SK-N-SH (cell line): ENCODE results near the gene CHEK1. TPM values are rescaled to one million over a fixed set of nuclear protein-coding genes. Genes with fewer than 3 reads are reported as not detected.

Source experiments
- CTCF ChIA-PET: fragments of 300-600, 350-600 bp; formaldehyde crosslinking; extraction: SDS; loops from one replicate; lab custom pipeline; 2021; lab: Yijun Ruan, JAX
- POLR2A ChIA-PET: fragments of 350-600 bp; sonication (Branson Sonifier 250); formaldehyde crosslinking; extraction: SDS; loops from one replicate; lab custom pipeline; 2020; ENCODE audit warnings: antibody characterized with exemption, inconsistent platforms; lab: Yijun Ruan, JAX
- DNase-seq: peaks from one replicate; pipeline ENCODE4 v3.0.0; 2012
- H2AFZ ChIP-seq: fragments of 200-600 bp; sonication (generic); 2 replicates; pipeline ENCODE4 v1.8.1; 2016; ENCODE audit warnings: antibody characterized with exemption, mild to moderate bottlenecking, low read depth
- H3F3A ChIP-seq: fragments of 200-600 bp; sonication (generic); replicated peaks from 2 replicates; pipeline ENCODE3; 2016; ENCODE audit warnings: antibody characterized with exemption, mild to moderate bottlenecking; ENCODE audit not compliant: insufficient read depth
- H3K27ac ChIP-seq, 2 experiments: fragments of 200-500 bp in 1 of 2; fragments of 200-600 bp in 1 of 2; sonication (Bioruptor generic) in 1 of 2; sonication (generic), shearing (Covaris generic) in 1 of 2; 2 replicates each; pipeline versions ENCODE4 v1.5.1 to v1.6.1; 2014 to 2016; ENCODE audit warnings: low read depth in 2 of 2, inconsistent platforms in 1 of 2, low read length in 1 of 2, mild to moderate bottlenecking in 1 of 2, mixed read lengths in 1 of 2
- H3K27me3 ChIP-seq: fragments of 200-600 bp; sonication (generic), shearing (Covaris generic); 2 replicates; pipeline ENCODE4 v1.6.1; 2016; ENCODE audit warnings: mixed run types; ENCODE audit not compliant: insufficient read depth
- H3K36me3 ChIP-seq, 2 experiments: fragments of 200-500 bp in 1 of 2; fragments of 200-600 bp in 1 of 2; sonication (Bioruptor generic) in 1 of 2; sonication (generic) in 1 of 2; replicated peaks in 1 of 2; 2 replicates each; pipeline versions ENCODE3 to v1.5.1; 2014 to 2016; ENCODE audit warnings: low read length in 1 of 2, mild to moderate bottlenecking in 1 of 2; ENCODE audit not compliant: insufficient read depth in 2 of 2, control insufficient read depth in 1 of 2
- H3K4me1 ChIP-seq, 2 experiments: fragments of 200-500 bp in 1 of 2; fragments of 200-600 bp in 1 of 2; sonication (Bioruptor generic) in 1 of 2; sonication (generic), shearing (Covaris generic) in 1 of 2; 2 replicates each; pipeline versions ENCODE4 v1.5.1 to v1.6.1; 2014 to 2016; ENCODE audit warnings: low read depth in 1 of 2, low read length in 1 of 2, mixed run types in 1 of 2; ENCODE audit not compliant: insufficient read depth in 2 of 2, control insufficient read depth in 1 of 2
- H3K4me2 ChIP-seq: fragments of 200-600 bp; sonication (generic), shearing (Covaris generic); 2 replicates; pipeline ENCODE4 v1.6.1; 2017; ENCODE audit warnings: mixed run types
- H3K4me3 ChIP-seq, 2 experiments: fragments of 200-500 bp in 1 of 2; fragments of 200-600 bp in 1 of 2; sonication (Bioruptor generic) in 1 of 2; sonication (generic), shearing (Covaris generic) in 1 of 2; 2 replicates each; pipeline versions ENCODE4 v1.5.1 to v1.8.1; 2014 to 2016; ENCODE audit warnings: low read depth in 2 of 2, inconsistent platforms in 1 of 2, low read length in 1 of 2, mild to moderate bottlenecking in 1 of 2, mixed read lengths in 1 of 2, moderate library complexity in 1 of 2
- H3K79me2 ChIP-seq: fragments of 200-600 bp; sonication (generic); 2 replicates; pipeline ENCODE4 v1.8.1; 2017; ENCODE audit warnings: mild to moderate bottlenecking; ENCODE audit not compliant: insufficient read depth
- H3K9ac ChIP-seq: fragments of 200-600 bp; sonication (generic); 2 replicates; pipeline ENCODE4 v1.6.1; 2017; ENCODE audit warnings: mixed run types
- H3K9me2 ChIP-seq: fragments of 200-600 bp; sonication (generic); 2 replicates; pipeline ENCODE4 v1.6.1; 2017; ENCODE audit warnings: mixed run types
- H3K9me3 ChIP-seq: fragments of 200-600 bp; sonication (generic); 2 replicates; pipeline ENCODE4 v1.6.1; 2017; ENCODE audit warnings: mixed run types, mild to moderate bottlenecking, moderate library complexity
- H4K20me1 ChIP-seq: fragments of 200-600 bp; sonication (generic); 2 replicates; pipeline ENCODE4 v1.6.1; 2017; ENCODE audit warnings: mild to moderate bottlenecking, mixed run types; ENCODE audit not compliant: insufficient read depth
- CTCF ChIP-seq: fragments of 200-600 bp; sonication (generic); IDR thresholded peaks from 2 replicates; pipeline ENCODE4 v1.6.1; 2017; ENCODE audit warnings: antibody characterized with exemption, mild to moderate bottlenecking, moderate library complexity
- ELF1 ChIP-seq: IDR thresholded peaks from 2 replicates; pipeline ENCODE4 v1.4.0; 2012
- GABPA ChIP-seq: IDR thresholded peaks from 2 replicates; pipeline ENCODE4 v1.4.0; 2012; ENCODE audit warnings: low read depth, mild to moderate bottlenecking
- NRF1 ChIP-seq: IDR thresholded peaks from 2 replicates; pipeline ENCODE4 v1.6.1; 2012; ENCODE audit warnings: low read depth, mild to moderate bottlenecking, low read length
- POLR2AphosphoS5 ChIP-seq: IDR thresholded peaks from 2 replicates; pipeline ENCODE4 v1.6.1; 2012; ENCODE audit warnings: low read depth, low read length
- REST ChIP-seq: IDR thresholded peaks from 2 replicates; pipeline ENCODE4 v1.6.1; 2012; ENCODE audit warnings: mild to moderate bottlenecking, low read depth, low read length, moderate library complexity
- RFX5 ChIP-seq: IDR thresholded peaks from 2 replicates; pipeline ENCODE4 v1.6.1; 2012; ENCODE audit warnings: mild to moderate bottlenecking, improper control_type of control experiment, low read length
- SIN3A ChIP-seq: IDR thresholded peaks from 2 replicates; pipeline ENCODE4 v1.6.1; 2012; ENCODE audit warnings: low read depth, mild to moderate bottlenecking, low read length, moderate library complexity, borderline replicate concordance
- TAF1 ChIP-seq: IDR thresholded peaks from 2 replicates; pipeline ENCODE4 v1.6.1; 2012; ENCODE audit warnings: low read depth, mild to moderate bottlenecking, low read length, moderate library complexity, borderline replicate concordance
- YY1 ChIP-seq: IDR thresholded peaks from 2 replicates; pipeline ENCODE4 v1.4.0; 2012; ENCODE audit warnings: low read depth, mild to moderate bottlenecking
- ZBTB33 ChIP-seq: IDR thresholded peaks from 2 replicates; pipeline ENCODE4 v1.4.0; 2012; ENCODE audit warnings: low read depth, borderline replicate concordance
- WGBS: methylation state at CpG from one replicate; pipeline ENCODE4 v1.1.6; 2017; ENCODE audit warnings: low lambda C conversion rate; 5-methylcytosine and 5-hydroxymethylcytosine counted together
- polyA plus RNA-seq, 3 experiments: library from polyadenylated mRNA; depleted of rRNA; stranded (reverse); fragments of >200 nt; gene quantifications; 2 replicates each; pipeline ENCODE4 v1.2.3, GENCODE V29; 2012

Gene CHEK1
- polyA plus RNA-seq, 1 of the 3 experiments (the other 2 are of a cell fraction): 12.1 TPM

GRCh38 chr11:125593114-125593820 lies 31.7 kb upstream of the CHEK1 start:
- H3K36me3 ChIP-seq: peaks cover 14 to 32% of the 10 kb centered on the region in 2 experiments
- POLR2A ChIA-PET: interaction anchor here (1.0 to 1.7 kb wide), 6 partner anchors 24 to 793 kb away, joined by 4 to 13 read pairs (median 6); partner anchors contain the start of genes CHEK1, EI24, HYLS1 and MSANTD2
- no peak for DNase-seq
- H3K9me3 ChIP-seq: no peaks in the 10 kb centered on the region
- peaks cover 2 to 13% of the 10 kb centered on the region in 2 experiments for H3K4me1 ChIP-seq
- peak overlapping the region; percentile 79 for H2AFZ ChIP-seq
- H3F3A ChIP-seq: peaks cover 11% of the 10 kb centered on the region
- WGBS: under 1% methylated on average over 18 of the region's 18 CpGs
- peak overlapping the region; percentile 91 for H3K9ac ChIP-seq
- no peaks in the 10 kb centered on the region; the same call in none of the 2 replicates for H4K20me1 ChIP-seq
- CTCF ChIA-PET: interaction anchor here (0.7 to 1.2 kb wide), 4 partner anchors 16 to 741 kb away, joined by 3 to 4 read pairs (median 3); partner anchors contain the start of gene HYLS1
- no peaks in the 10 kb centered on the region for H3K9me2 ChIP-seq
- no peaks in the 10 kb centered on the region for H3K27me3 ChIP-seq
- H3K4me2 ChIP-seq: peak overlapping the region; percentile 83
- H3K4me3 ChIP-seq: peak overlapping the region; percentile 59 to 98
- TF ChIP-seq ELF1: no peak
- 0 out of 2 replicates have a peak, but pooled peaks have one; percentile 14 for TF ChIP-seq SIN3A
- TF ChIP-seq, all 33 proteins: peak for 1
- peaks cover 69% of the 10 kb centered on the region for H3K79me2 ChIP-seq
- peak overlapping the region; percentile 68 to 85 for H3K27ac ChIP-seq

GRCh38 chr11:125594958-125595357 lies 30.0 kb upstream of the CHEK1 start:
- Histone ChIP-seq H3F3A (peaks cover 4% of the 10 kb centered on the region), H3K36me3 (peaks cover 19 to 38% of the 10 kb centered on the region in 2 experiments), H3K27me3 (no peaks in the 10 kb centered on the region), H3K9ac (no peak overlapping the region), H3K9me3 (no peaks in the 10 kb centered on the region), H3K79me2 (peaks cover 79% of the 10 kb centered on the region), H3K4me3 (peak overlapping the region in 1 of 2 experiments; percentile 19; a peak in 1 of 4 replicates), H3K4me2 (peak overlapping the region; percentile 83), H2AFZ (no peak overlapping the region), H3K27ac (no peak overlapping the region), H3K9me2 (no peaks in the 10 kb centered on the region), H4K20me1 (no peaks in the 10 kb centered on the region; the same call in none of the 2 replicates), H3K4me1 (peaks cover 2 to 10% of the 10 kb centered on the region in 2 experiments)
- POLR2A ChIA-PET: no interaction called here
- CTCF ChIA-PET: interaction anchor here (1.3 to 1.4 kb wide), 2 partner anchors 31 to 249 kb away, joined by 3 to 5 read pairs; no protein-coding TSS in a partner anchor
- DNase-seq: no peak
- TF ChIP-seq CTCF (no peak), NRF1 (no peak), TAF1 (no peak), YY1 (no peak), ZBTB33 (no peak), SIN3A (no peak), ELF1 (no peak), GABPA (no peak), POLR2AphosphoS5 (no peak), RFX5 (no peak), REST (no peak)
- 59% methylated on average over 3 of the region's 3 CpGs for WGBS
